Endothelial cell (in vitro differentiated cells): ENCODE results near the gene RAB6B. TPM values are rescaled to one million over a fixed set of nuclear protein-coding genes. Genes with fewer than 3 reads are reported as not detected.

Experiments used
- DNase-seq: peaks from one replicate; pipeline ENCODE4 v3.0.0; 2021; ENCODE audit warnings: low spot score
- H3K27ac Mint-ChIP-seq: one replicate; pipeline ENCODE4 v1.8.0; 2021; ENCODE audit warnings: mixed read lengths, inconsistent platforms; ENCODE audit not compliant: unreplicated experiment
- H3K27me3 Mint-ChIP-seq: one replicate; pipeline ENCODE4 v1.8.0; 2021; ENCODE audit warnings: mild to moderate bottlenecking, moderate library complexity, mixed read lengths, inconsistent platforms; ENCODE audit not compliant: unreplicated experiment
- H3K36me3 Mint-ChIP-seq: one replicate; pipeline ENCODE4 v1.8.0; 2021; ENCODE audit warnings: mild to moderate bottlenecking, low read depth, mixed read lengths, inconsistent platforms; ENCODE audit not compliant: unreplicated experiment
- H3K4me1 Mint-ChIP-seq: one replicate; pipeline ENCODE4 v1.8.0; 2021; ENCODE audit warnings: mild to moderate bottlenecking, mixed read lengths, inconsistent platforms; ENCODE audit not compliant: unreplicated experiment
- H3K4me3 Mint-ChIP-seq: one replicate; pipeline ENCODE4 v1.8.0; 2021; ENCODE audit warnings: mild to moderate bottlenecking, mixed read lengths, inconsistent platforms; ENCODE audit not compliant: unreplicated experiment
- H3K9me3 Mint-ChIP-seq: one replicate; pipeline ENCODE4 v1.8.0; 2021; ENCODE audit warnings: mixed read lengths, inconsistent platforms; ENCODE audit not compliant: unreplicated experiment
- CTCF ChIP-seq: fragments of 200-600 bp; sonication (generic); IDR thresholded peaks from one replicate; pipeline ENCODE4 v1.5.0; 2021; ENCODE audit warnings: antibody characterized with exemption; ENCODE audit not compliant: unreplicated experiment
- total RNA-seq: library from RNA; stranded (reverse); fragmentation: NEBNext Ultra II Directional; extraction: Animal tissue kit (Norgen Biotek cat#: 25700); gene quantifications from one replicate; pipeline ENCODE4 v1.2.1, GENCODE V29; 2021; ENCODE audit not compliant: unreplicated experiment

The RAB6B gene
- total RNA-seq, 1 donor from 2014 or later = 3.9 TPM

- H3K4me1 Mint-ChIP-seq = peaks cover 9% of the 10 kb centered on the region
- TF ChIP-seq CTCF = no peak
- no peaks in the 10 kb centered on the region for H3K9me3 Mint-ChIP-seq
- H3K36me3 Mint-ChIP-seq = no peaks in the 10 kb centered on the region
- no peak overlapping the region for H3K4me3 Mint-ChIP-seq
- peaks cover 6% of the 10 kb centered on the region for H3K27me3 Mint-ChIP-seq
- DNase-seq = no peak
- H3K27ac Mint-ChIP-seq = no peak overlapping the region
Observed at GRCh38 chr3:133853063-133853924, 42.4 kb downstream of the RAB6B start.

GRCh38 chr3:133851931-133852330 is 43.8 kb downstream of the RAB6B start:
- no peak for TF ChIP-seq CTCF
- H3K27me3 Mint-ChIP-seq = peaks cover 3% of the 10 kb centered on the region
- H3K4me1 Mint-ChIP-seq = peaks cover 9% of the 10 kb centered on the region
- no peak overlapping the region for H3K4me3 Mint-ChIP-seq
- H3K9me3 Mint-ChIP-seq = no peaks in the 10 kb centered on the region
- no peaks in the 10 kb centered on the region for H3K36me3 Mint-ChIP-seq
- no peak for DNase-seq
- H3K27ac Mint-ChIP-seq = no peak overlapping the region

GRCh38 chr3:133851266-133851906 is 44.3 kb downstream of the RAB6B start:
- Mint-ChIP-seq H3K27me3 (peaks cover 3% of the 10 kb centered on the region), H3K4me1 (peaks cover 9% of the 10 kb centered on the region), H3K27ac (no peak overlapping the region), H3K9me3 (no peaks in the 10 kb centered on the region), H3K4me3 (no peak overlapping the region), H3K36me3 (no peaks in the 10 kb centered on the region)
- no peak for TF ChIP-seq CTCF
- no peak for DNase-seq

GRCh38 chr3:133850034-133850433 is 45.6 kb downstream of the RAB6B start:
- DNase-seq = no peak
- H3K27ac Mint-ChIP-seq = no peak overlapping the region
- H3K9me3 Mint-ChIP-seq = no peaks in the 10 kb centered on the region
- H3K4me3 Mint-ChIP-seq = no peak overlapping the region
- peaks cover 3% of the 10 kb centered on the region for H3K27me3 Mint-ChIP-seq
- H3K4me1 Mint-ChIP-seq = peaks cover 9% of the 10 kb centered on the region
- TF ChIP-seq CTCF = no peak
- no peaks in the 10 kb centered on the region for H3K36me3 Mint-ChIP-seq

GRCh38 chr3:133849346-133849745 is 46.3 kb downstream of the RAB6B start:
- H3K27me3 Mint-ChIP-seq = peaks cover 3% of the 10 kb centered on the region
- no peak for DNase-seq
- no peak overlapping the region for H3K4me3 Mint-ChIP-seq
- no peaks in the 10 kb centered on the region for H3K9me3 Mint-ChIP-seq
- peaks cover 8% of the 10 kb centered on the region for H3K4me1 Mint-ChIP-seq
- no peaks in the 10 kb centered on the region for H3K36me3 Mint-ChIP-seq
- H3K27ac Mint-ChIP-seq = no peak overlapping the region
- no peak for TF ChIP-seq CTCF
